Ishikawa (cell line): Measurements from ENCODE around the gene ANXA6.

ENCODE experiments used
- CEBPB ChIP-seq: IDR thresholded peaks from 2 replicates; pipeline ENCODE4 v1.6.1; 2012
- CREB1 ChIP-seq: IDR thresholded peaks from 2 replicates; pipeline ENCODE4 v1.6.1; 2012; ENCODE audit warnings: low read depth
- EGR1 ChIP-seq: IDR thresholded peaks from 2 replicates; pipeline ENCODE4 v1.6.1; 2012
- EP300 ChIP-seq: IDR thresholded peaks from 2 replicates; pipeline ENCODE4 v1.6.1; 2012; ENCODE audit warnings: borderline replicate concordance
- FOXM1 ChIP-seq: IDR thresholded peaks from 2 replicates; pipeline ENCODE4 v1.6.1; 2012; ENCODE audit warnings: low read depth, borderline replicate concordance
- MAX ChIP-seq: IDR thresholded peaks from 2 replicates; pipeline ENCODE4 v1.6.1; 2012
- NFIC ChIP-seq: IDR thresholded peaks from 2 replicates; pipeline ENCODE4 v1.6.1; 2012
- RAD21 ChIP-seq: IDR thresholded peaks from 2 replicates; pipeline ENCODE4 v1.6.1; 2012; ENCODE audit warnings: low read depth
- REST ChIP-seq: IDR thresholded peaks from 2 replicates; pipeline ENCODE4 v1.6.1; 2012; ENCODE audit warnings: low read depth, mild to moderate bottlenecking
- TAF1 ChIP-seq: IDR thresholded peaks from 2 replicates; pipeline ENCODE4 v1.6.1; 2012; ENCODE audit warnings: low read depth, mild to moderate bottlenecking
- TCF12 ChIP-seq: IDR thresholded peaks from 2 replicates; pipeline ENCODE4 v1.6.1; 2012; ENCODE audit warnings: low read depth
- TEAD4 ChIP-seq: IDR thresholded peaks from 2 replicates; pipeline ENCODE4 v1.6.1; 2012
- YY1 ChIP-seq: IDR thresholded peaks from 2 replicates; pipeline ENCODE4 v1.6.1; 2012; ENCODE audit warnings: low read depth
- ZBTB7A ChIP-seq: IDR thresholded peaks from 2 replicates; pipeline ENCODE4 v1.6.1; 2012; ENCODE audit warnings: low read depth
- TF ChIP-seq, protein P1 (sequence below): IDR thresholded peaks from 2 replicates; pipeline ENCODE4 v1.6.1; 2012

Gene ANXA6

DNA sequence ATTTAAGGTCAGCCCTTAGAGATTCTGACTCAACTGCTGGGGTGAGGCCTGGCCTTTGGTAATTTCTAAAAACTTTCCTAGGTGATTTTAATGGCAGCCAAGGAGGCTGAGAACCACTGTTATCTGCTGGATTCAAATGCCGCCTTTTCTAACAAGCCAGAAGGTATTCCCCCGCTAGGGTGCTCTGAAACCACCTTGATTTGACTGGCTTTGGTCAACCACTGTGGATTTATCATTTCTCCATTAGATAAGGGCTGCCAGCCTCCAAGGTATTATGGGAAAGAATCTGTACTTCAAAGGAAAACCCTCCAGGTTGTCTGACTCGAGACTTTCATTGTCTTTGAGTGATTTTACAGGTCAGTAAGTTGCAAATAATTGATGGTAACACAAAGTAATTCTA is 4.3 kb downstream of the ANXA6 start:
- TF ChIP-seq REST = no peak
- TF ChIP-seq TAF1 = no peak
- TF ChIP-seq NFIC = no peak
- no peak for TF ChIP-seq CREB1
- TF ChIP-seq YY1 = no peak
- no peak for TF ChIP-seq MAX
- TF ChIP-seq, protein P1, sequence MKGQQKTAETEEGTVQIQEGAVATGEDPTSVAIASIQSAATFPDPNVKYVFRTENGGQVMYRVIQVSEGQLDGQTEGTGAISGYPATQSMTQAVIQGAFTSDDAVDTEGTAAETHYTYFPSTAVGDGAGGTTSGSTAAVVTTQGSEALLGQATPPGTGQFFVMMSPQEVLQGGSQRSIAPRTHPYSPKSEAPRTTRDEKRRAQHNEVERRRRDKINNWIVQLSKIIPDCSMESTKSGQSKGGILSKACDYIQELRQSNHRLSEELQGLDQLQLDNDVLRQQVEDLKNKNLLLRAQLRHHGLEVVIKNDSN = no peak
- no peak for TF ChIP-seq EGR1
- no peak for TF ChIP-seq FOXM1
- no peak for TF ChIP-seq TCF12
- TF ChIP-seq TEAD4 = no peak

- TF ChIP-seq ZBTB7A (no peak), EP300 (no peak), CREB1 (no peak), TCF12 (no peak), REST (no peak), YY1 (no peak), CEBPB (no peak), TEAD4 (no peak)
Observed at GRCh38 chr5:151151793-151152192, 5.8 kb downstream of the ANXA6 start.

DNA sequence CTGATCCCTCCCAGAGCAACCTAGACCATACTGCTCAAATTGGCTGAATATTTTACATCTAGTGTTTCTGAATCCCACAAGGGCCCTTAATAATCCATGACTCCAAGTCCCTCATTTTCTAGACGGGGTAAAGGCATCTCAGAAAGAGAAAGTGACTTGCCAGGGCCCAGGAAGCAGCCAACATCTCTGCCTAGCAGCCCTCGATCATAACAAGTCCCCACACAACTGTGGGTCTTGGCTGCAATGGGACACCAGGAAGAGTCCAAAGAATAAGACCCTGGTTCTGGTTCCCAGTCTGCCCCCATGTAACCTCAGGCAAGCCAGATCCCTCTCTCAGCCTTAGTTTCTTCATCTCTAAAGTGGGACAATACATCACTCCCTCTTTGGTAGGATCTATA is 6.3 kb downstream of the ANXA6 start:
- TF ChIP-seq ZBTB7A = no peak
- TF ChIP-seq EGR1 = no peak
- no peak for TF ChIP-seq TAF1
- no peak for TF ChIP-seq CREB1
- TF ChIP-seq FOXM1 = no peak
- no peak for TF ChIP-seq MAX
- TF ChIP-seq, protein P1 = no peak
- TF ChIP-seq RAD21 = no peak
- TF ChIP-seq EP300 = no peak
- no peak for TF ChIP-seq TEAD4
- no peak for TF ChIP-seq REST
- TF ChIP-seq CEBPB = no peak
- no peak for TF ChIP-seq YY1
- TF ChIP-seq TCF12 = no peak
- no peak for TF ChIP-seq NFIC

DNA sequence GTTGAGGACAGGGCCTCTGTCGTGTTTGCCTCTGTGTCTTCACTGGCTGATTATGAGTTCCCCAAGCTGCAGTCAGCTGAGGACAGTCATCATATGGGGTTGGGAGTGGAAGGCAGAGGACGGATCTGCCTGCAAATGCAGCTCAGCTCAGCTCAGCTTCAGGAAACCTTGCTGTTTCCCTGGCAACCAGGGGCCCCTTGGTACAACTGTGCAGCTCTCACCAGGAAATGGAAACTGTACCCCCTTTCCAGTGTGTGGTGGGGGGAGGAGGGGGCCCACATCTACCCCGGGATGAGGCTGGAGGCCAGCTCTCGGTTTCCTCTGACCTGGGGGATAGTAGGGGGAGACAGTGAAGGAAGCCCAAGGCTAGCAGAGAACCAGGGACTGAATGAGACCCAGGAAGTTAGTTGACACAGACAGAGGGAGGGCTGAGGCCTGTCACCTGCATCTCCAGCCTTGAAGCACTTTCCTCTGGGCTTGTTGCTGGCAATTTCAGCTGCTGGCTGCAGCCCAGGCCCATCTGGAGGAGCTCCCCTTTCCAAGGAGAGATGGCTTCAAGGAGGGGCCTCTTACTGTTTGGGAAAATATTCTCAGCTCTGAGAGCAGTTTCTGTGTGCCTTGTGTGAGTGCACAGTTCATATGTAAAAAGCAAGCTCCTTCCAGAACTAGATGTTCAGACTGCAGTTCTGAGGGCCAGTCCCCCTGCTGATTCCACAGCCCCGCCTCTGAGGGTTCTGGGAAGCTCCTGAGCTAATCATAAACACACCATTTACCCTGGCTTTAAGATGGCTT is 6.9 kb downstream of the ANXA6 start:
- TF ChIP-seq TCF12 (no peak), YY1 (no peak), MAX (no peak), CREB1 (no peak), ZBTB7A (no peak), REST (no peak), FOXM1 (no peak), TEAD4 (no peak), EGR1 (no peak), NFIC (no peak), EP300 (no peak), TAF1 (no peak), CEBPB (no peak), RAD21 (no peak)
- TF ChIP-seq, protein P1 = no peak
